CD4-positive, alpha-beta T cell treated with Interleukin-15 for 4 hours (primary cell): ENCODE results near the gene ACSM6.

Experiments used
- DNase-seq: peaks from one replicate; pipeline ENCODE4 v3.0.0-alpha.2; 2020; ENCODE audit warnings: low spot score

The ACSM6 gene

GRCh38 chr10:95273393-95274312 lies 79.6 kb downstream of the ACSM6 start:
- no peak for DNase-seq

- DNase-seq = no peak
Observed at GRCh38 chr10:95275726-95276366, 81.8 kb downstream of the ACSM6 start.

DNA sequence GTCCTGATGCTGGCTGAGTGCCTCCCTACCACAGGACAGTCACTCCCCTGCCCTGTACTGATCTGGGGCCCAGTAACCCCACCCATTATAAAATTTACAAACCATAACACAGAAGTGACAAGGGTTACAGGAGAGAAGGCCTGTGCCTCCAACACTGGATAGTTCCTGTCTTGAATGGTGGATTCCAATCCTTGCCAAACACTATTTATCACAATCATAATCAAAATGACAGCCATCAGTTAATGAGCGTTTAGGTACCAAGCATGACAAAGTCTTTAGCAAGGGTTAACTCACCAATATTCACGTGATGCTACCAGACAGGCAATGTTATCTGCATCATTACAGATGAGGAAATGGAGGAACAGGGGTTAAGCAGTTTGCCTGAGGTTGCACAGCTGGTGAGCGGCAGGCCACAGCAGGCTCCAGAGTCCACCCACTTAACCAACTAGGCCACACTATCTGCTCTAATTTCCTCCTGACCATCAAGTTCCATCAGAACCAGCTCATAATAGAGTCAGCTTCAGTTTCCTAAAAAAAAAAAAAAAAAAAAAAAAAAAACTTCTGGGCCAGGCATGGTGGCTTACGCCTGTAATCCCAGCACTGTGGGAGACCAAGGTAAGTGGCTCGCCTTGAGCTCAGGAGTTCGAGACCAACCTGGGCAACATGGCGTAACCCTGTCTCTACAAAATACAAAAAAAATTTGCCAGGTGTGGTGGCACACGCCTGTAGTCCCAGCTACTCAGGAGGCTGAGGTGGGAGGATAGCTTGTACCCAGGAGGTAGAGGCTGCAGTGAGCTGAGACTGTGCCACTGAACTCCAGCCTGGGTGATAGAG lies 82.5 kb downstream of the ACSM6 start:
- DNase-seq = no peak

- DNase-seq = no peak
Observed at GRCh38 chr10:95277201-95277570, 83.1 kb downstream of the ACSM6 start.

- DNase-seq = no peak
Observed at GRCh38 chr10:95277614-95278013, 83.6 kb downstream of the ACSM6 start.
